RWPE2 (cell line): Measurements from ENCODE around the gene MAPKBP1.

Experiments used
- ATAC-seq: fragments of 200-7000 bp; cut with Tn5 transposase; 3 replicates; pipeline ENCODE4 v1.9.1; 2021; ENCODE audit warnings: low read depth
- DNase-seq: peaks from one replicate; pipeline ENCODE4 v3.0.0-alpha.2; 2020; ENCODE audit warnings: low spot score
- H3K27ac ChIP-seq: fragments of 450-650 bp; 2 replicates; pipeline ENCODE4 v1.5.1; 2017; ENCODE audit warnings: mild to moderate bottlenecking; ENCODE audit not compliant: poor library complexity, severe bottlenecking
- H3K27me3 ChIP-seq: fragments of 250-450 bp; sonication (Bioruptor Pico); 2 replicates; pipeline ENCODE4 v1.5.1; 2021; ENCODE audit warnings: mild to moderate bottlenecking, moderate library complexity; ENCODE audit not compliant: insufficient read depth, poor library complexity, severe bottlenecking
- H3K36me3 ChIP-seq: fragments of 250-450 bp; sonication (Bioruptor Pico); 2 replicates; pipeline ENCODE4 v1.5.1; 2020; ENCODE audit warnings: low read depth, mild to moderate bottlenecking, moderate library complexity
- H3K4me1 ChIP-seq: fragments of 250-450 bp; sonication (Bioruptor Pico); 2 replicates; pipeline ENCODE4 v1.5.1; 2021; ENCODE audit warnings: mild to moderate bottlenecking, moderate library complexity; ENCODE audit not compliant: insufficient read depth, poor library complexity, severe bottlenecking
- H3K4me3 ChIP-seq: fragments of 250-450 bp; sonication (Bioruptor Pico); 2 replicates; pipeline ENCODE4 v1.5.1; 2021; ENCODE audit warnings: mild to moderate bottlenecking, moderate library complexity; ENCODE audit not compliant: severe bottlenecking
- H3K9me3 ChIP-seq: fragments of 250-450 bp; sonication (Bioruptor Pico); 2 replicates; pipeline ENCODE4 v1.5.1; 2021; ENCODE audit warnings: mild to moderate bottlenecking, moderate library complexity; ENCODE audit not compliant: severe bottlenecking
- TF ChIP-seq, protein P1 (sequence below): fragments of 450-650 bp; IDR thresholded peaks from one replicate; pipeline ENCODE4 v1.5.1; 2017; ENCODE audit warnings: mild to moderate bottlenecking, moderate library complexity; ENCODE audit not compliant: poor library complexity, severe bottlenecking

The MAPKBP1 gene

DNA sequence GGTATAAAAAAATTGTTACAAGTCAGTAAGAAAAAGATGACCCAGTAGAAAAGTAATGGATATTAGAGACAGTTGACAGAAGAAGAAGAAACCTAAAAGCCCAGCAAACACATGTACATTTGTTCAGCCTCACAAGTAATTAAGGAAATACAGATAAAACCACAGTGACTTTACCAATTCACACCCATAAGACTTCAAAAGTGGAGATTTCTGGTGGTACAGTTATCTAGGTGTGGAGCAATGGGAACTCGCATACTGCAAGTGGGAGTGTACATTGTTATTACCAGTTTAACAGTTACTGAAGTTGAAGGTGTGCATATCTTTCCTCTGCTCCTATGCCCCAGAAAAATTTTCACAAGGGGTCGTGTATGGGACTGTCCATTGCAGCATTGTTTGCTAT lies 18.1 kb upstream of the MAPKBP1 start:
- Histone ChIP-seq H3K4me1 (no peaks in the 10 kb centered on the region), H3K4me3 (no peak overlapping the region), H3K27ac (no peak overlapping the region), H3K9me3 (no peaks in the 10 kb centered on the region), H3K27me3 (no peaks in the 10 kb centered on the region), H3K36me3 (peaks cover 82% of the 10 kb centered on the region)
- no peak for ATAC-seq
- no peak for DNase-seq
- TF ChIP-seq, protein P1, sequence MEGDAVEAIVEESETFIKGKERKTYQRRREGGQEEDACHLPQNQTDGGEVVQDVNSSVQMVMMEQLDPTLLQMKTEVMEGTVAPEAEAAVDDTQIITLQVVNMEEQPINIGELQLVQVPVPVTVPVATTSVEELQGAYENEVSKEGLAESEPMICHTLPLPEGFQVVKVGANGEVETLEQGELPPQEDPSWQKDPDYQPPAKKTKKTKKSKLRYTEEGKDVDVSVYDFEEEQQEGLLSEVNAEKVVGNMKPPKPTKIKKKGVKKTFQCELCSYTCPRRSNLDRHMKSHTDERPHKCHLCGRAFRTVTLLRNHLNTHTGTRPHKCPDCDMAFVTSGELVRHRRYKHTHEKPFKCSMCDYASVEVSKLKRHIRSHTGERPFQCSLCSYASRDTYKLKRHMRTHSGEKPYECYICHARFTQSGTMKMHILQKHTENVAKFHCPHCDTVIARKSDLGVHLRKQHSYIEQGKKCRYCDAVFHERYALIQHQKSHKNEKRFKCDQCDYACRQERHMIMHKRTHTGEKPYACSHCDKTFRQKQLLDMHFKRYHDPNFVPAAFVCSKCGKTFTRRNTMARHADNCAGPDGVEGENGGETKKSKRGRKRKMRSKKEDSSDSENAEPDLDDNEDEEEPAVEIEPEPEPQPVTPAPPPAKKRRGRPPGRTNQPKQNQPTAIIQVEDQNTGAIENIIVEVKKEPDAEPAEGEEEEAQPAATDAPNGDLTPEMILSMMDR = no peak

DNA sequence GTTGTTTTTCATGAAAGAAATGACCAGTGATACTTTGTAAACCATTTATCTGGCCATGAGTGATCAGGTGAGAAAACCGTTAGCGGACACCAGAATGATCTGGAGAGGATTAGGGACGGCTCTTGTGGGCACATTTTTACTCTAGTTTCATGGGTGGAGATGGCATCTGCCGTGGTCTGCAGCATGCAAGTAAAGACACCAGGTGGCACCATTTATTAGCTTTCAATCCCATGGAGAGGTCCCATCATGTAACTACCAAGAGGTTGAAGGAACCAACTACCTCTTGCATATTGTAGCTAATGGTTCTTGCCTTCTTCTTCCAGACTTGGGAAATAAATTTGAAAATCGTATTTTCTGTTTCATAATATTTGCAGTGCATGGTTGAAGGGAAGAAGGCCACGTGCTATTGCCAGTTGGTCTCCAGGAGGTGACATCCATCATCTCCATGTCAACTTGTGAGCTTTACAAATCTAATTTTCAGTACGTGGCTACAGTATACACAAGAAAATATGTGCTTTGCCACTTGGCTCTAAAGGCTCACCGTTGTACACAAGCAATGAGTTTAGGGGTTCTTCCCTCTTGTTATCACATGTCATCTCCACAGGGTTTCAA lies 1.5 kb upstream of the MAPKBP1 start:
- H3K27me3 ChIP-seq = no peaks in the 10 kb centered on the region
- peak overlapping the region; percentile 81 for H3K27ac ChIP-seq
- H3K4me1 ChIP-seq = peaks cover 34% of the 10 kb centered on the region
- H3K4me3 ChIP-seq = no peak overlapping the region
- H3K9me3 ChIP-seq = no peaks in the 10 kb centered on the region
- TF ChIP-seq, protein P1 = peak; percentile 97
- peaks cover 27% of the 10 kb centered on the region for H3K36me3 ChIP-seq
- no peak for DNase-seq
- peak; percentile 13; the same call in 1 of the 3 replicates for ATAC-seq

DNA sequence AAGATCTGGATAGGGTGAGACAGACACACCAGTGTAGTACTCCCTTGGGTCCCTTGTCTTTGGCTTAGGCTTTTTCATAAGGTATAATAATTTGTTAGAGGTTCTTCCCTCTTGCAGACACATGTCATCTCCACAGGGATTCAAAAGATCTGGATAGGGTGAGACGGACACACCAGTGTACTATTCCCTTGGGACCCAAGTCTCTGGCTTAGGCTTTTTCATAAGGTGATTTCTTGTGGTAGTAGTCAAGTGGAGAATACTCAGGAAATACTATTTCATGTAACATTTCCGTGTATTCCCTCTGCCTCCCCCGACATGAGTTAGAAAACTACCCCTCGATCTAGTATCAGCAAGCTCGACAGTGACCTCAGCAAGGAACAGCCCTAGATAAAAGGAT lies 954 bp upstream of the MAPKBP1 start:
- TF ChIP-seq, protein P1 = no peak
- H3K36me3 ChIP-seq = peaks cover 27% of the 10 kb centered on the region
- peaks cover 39% of the 10 kb centered on the region for H3K4me1 ChIP-seq
- H3K27me3 ChIP-seq = no peaks in the 10 kb centered on the region
- peak overlapping the region; percentile 45 for H3K4me3 ChIP-seq
- peak overlapping the region; percentile 81 for H3K27ac ChIP-seq
- H3K9me3 ChIP-seq = no peaks in the 10 kb centered on the region
- no peak for ATAC-seq
- no peak for DNase-seq

DNA sequence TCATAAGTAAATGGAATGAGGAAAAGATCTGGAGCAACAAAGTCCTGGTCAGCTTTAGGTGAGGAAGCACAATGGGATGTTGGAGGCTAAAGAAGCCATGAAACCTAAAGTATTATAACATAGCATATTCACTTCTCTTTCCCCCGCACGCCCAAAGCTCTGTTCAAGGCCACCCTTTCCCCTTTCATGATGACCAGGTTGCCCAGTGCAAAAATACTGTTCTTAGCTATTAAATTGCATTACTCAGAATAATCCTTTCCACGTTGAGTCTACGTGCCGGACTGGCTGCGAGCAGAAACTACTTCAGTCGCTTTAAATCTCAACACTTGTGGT lies 589 bp upstream of the MAPKBP1 start:
- TF ChIP-seq, protein P1 = no peak
- ATAC-seq = no peak
- peaks cover 42% of the 10 kb centered on the region for H3K4me1 ChIP-seq
- peak overlapping the region; percentile 81 for H3K27ac ChIP-seq
- peaks cover 26% of the 10 kb centered on the region for H3K36me3 ChIP-seq
- DNase-seq = no peak
- no peaks in the 10 kb centered on the region for H3K9me3 ChIP-seq
- no peaks in the 10 kb centered on the region for H3K27me3 ChIP-seq
- H3K4me3 ChIP-seq = peak overlapping the region; percentile 45

DNA sequence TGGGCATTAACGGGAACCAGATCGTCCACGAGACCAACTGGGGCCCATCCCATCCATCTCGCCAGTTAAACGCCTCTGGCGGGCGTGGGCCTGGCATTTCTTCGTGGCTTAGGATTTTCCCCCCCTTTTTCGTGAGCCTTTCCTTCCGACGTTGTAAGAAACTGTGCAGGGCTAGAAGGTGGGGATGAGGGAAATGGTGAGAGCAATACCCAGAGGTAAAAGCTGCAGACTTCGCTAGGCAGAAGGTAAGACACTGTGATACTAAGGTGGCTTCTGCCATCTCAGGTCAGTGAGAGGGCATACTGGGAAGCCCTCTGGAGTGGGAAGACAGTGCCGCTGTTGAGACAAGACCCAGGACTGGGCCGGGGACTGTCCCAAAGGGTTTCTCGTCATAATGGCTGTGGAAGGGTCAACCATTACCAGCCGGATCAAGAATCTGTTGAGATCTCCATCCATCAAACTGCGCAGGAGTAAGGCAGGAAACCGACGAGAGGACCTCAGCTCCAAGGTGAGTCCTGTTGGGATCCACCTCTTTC lies 666 bp downstream of the MAPKBP1 start:
- no peaks in the 10 kb centered on the region for H3K9me3 ChIP-seq
- peaks cover 53% of the 10 kb centered on the region for H3K4me1 ChIP-seq
- H3K27ac ChIP-seq = peak overlapping the region; percentile 81
- no peak for DNase-seq
- H3K27me3 ChIP-seq = no peaks in the 10 kb centered on the region
- ATAC-seq = peak; percentile 3
- H3K36me3 ChIP-seq = peaks cover 33% of the 10 kb centered on the region
- TF ChIP-seq, protein P1 = no peak
- H3K4me3 ChIP-seq = peak overlapping the region; percentile 45
